GM21367 (cell line): Measurements from ENCODE around the gene LGALS4.
"Not testable (repeated sequence)": the region's sequence is repeated elsewhere in the genome, so short reads cannot be mapped to it uniquely, and the experiment has no call there.

Source experiments
- ATAC-seq: cut with Tn5 transposase; IDR thresholded peaks from one replicate; pipeline ENCODE4 v1.9.1; 2021; ENCODE audit not compliant: unreplicated experiment

LGALS4 gene

DNA sequence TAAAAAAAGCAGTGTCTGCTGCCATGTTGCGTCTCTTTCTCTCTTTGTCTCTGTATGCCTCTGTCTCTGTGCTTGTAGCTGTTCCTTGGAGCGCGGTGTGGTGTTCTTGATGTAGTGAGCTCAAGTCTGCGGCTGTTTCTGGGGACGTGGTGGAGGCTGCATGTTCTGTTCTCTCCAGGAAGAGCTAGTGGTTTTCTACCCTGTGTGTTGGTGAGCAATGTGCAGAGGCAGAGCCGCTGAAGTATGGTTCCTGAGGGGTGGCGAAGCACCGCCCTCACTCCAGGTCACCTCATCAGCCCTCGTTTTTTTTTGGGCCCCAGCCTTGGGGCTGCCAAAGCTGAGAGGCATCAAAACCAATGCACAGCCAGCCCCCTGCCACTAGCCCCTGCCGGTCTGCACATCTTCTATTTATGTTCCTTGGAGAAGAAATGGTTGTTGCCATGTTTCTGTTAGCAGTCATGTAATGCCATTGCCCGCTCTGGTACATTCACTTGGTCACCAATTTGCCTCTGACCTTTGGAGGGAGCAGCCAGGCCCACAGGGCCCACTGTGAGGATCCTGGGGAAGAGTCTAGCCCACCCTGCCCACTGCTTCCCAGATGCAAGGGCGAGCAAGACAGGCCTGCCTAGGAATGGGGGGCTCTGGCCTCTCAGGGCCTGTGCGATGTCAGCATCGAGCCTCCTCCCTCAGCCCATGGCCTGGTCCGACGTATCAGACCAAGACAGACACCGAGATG lies 29.9 kb upstream of the LGALS4 start:
- no peak for ATAC-seq

DNA sequence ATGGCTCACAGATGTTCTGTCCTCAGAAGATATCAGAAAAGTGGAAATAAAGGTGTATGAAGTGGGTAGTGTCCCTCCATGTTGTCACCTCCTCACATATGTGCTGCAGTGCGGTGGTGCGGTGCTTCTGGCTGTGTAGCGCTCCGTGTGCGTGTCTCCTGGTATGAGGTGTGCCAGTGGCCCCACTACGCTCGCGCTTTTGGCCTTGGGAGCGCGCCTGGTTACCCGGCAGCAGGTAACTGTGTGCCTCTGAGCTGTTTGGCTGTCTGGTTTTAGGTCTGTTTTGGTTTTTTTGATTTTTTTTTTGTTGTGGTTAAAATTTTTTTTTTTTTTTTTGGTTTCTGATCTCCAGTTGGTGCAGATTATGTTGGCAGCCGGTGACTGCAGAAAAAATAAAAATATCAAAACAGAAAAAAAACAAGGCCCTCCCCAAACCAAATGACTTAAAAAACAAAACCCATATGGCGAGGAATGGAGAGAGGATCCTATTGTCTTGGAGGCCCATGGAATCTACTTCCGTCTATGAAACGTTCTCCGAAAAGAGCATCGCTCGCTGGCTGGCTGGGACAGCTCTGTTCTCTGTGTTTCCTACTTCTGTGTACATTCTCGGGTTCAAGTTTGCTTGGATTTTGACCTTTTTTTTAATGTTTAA lies 29.2 kb upstream of the LGALS4 start:
- ATAC-seq = no peak

DNA sequence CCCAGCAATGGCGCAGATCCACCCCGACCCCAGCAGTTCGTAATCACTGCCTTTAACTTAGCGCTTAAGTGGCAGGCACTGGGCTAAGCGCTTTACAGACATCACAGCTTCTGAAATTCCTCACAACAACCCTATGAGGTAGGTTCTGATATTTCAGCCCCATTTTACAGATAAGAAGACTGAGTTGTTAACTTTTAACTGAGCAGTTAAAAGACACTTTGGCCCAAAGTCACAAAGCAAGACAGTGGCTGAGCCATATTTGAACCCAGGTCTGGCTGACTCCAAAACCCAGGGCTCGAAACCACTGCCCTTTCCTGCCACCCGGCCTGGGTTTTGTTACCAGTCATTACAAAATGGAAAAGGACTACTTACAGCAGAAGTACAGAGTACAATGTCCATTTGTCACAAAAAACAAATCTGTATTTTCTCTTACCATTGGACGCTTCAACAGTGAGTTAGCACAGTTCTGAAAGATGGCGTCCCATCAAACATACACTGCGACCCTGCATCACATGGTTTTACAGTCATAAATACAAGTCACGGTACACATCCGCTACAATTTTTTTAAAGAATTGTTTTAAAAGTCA lies 28.5 kb upstream of the LGALS4 start:
- no peak for ATAC-seq

DNA sequence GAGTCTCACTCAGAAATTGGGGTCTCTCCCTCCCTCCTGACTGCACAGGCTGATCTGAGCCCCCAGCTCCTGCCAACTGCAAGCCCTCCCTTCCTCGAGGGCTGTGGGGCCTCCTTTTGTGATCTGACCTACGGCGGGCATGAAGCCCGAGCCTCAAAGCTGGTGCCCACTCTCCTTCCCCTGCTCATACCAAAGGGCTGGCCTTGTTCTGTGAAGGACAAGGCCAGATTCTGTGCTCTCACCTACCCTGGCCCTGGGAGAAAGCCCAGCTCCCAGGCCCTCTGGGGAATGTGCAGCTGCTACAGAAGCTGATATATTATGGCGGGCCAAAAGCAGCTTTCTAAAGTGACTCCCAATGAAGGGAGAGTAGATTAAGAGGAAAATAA lies 27.8 kb upstream of the LGALS4 start:
- ATAC-seq = no peak

DNA sequence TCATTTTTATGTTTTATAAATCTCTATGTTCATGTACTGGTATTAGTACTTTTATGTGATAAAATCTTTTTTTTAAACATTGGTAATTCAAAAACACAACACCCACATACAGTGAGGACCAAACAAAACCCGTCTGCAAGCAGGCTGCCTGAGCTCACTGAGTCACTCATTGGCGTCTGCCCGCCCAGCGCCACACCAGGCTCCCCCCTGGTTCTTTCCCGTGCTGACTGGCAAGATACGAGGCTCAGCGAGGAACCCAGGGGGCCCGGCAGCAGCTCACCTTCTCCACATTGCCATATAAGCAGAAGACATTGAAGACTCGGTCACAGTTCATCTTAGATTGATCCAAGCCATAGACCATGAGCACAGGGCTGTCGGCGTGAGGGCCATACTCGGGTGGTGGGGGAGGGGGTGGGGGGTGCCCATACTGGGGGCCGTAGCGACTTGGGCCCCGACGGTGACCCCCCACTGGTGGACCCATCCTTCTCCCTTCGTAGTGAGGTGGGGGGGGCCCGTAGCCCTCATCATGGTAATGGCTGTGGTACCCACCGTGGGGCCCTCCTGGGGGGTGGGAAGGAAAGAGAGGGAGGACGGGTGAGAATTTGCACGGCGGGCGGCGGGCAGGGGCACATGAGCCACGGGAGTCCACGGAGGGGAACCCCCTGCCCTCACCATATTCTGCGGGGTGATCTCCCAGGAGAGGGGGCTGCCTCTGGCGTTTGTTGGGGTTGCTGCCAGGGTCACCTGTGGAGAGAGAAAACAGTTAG lies 27.3 kb upstream of the LGALS4 start:
- ATAC-seq = no peak

DNA sequence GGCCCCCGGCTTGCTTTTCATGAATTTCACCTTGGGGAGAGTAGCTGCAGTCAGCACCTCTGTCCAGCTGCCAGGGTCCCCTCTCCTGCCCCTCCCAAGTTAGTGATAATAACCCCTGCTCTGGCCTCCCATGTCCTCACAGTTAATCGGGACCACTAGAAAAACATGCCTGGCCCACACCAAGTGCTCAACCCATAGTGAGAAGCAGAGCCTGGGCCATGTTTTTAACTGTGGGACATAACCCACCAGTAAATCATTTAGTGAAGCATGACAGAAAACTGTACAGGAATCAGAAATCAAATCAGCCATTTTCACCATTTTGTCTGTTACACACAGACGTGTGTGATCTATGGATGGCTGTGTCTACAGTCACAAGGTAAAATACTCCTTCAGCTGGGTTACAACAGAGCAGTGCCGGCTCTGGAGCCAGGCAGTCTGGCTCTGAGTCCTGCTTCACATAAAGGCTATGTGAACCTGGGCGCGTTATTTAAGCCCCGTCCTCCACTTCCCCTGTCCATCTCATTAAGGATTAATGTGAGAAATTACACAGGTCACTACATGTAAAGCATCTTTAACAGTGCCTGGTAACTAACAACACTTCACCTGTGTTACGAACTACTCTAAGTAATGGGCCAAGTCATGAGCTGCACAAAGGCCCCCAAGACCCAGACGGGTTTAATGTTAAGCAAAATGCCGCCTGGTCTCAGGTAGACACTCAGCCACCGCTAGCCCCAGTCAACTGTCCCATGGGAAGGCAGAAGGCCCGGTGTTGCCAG lies 26.4 kb upstream of the LGALS4 start:
- ATAC-seq = no peak

DNA sequence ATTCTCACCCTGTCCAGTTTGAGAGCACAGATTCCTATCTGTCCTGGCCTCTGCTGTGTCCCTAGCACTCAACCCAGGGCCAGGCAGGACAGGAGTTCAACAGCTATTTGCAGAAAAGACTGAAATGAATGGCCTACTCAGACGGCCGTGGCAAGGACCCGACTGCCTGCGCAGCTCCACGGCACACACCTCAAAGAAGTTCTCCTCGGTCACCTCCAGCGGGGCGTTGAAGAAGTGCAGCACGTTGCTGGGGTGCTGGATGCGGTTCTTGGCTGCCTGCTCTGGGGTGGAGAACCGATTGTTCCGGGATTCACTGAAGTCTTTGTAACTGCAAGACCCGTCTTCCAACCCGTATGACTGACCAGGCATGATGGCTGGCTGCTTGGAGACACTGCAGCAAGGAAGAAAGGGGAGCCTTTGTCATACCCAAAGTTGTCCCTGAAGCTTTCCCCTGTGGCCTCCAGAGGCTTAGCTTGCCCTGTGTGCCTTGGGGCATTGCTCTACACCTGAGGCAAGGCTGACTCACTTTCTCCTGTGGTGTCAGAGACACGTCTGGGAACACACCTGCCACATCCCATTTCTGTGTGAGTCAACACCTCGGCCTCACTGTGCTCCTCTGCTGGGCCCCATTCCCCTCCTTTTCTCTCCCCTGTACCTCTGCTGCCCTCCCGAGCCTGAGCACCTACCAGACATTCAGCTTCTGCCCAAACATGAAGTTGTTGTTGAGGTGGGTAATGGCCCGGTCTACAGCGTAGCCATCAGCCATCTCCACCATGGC lies 25.7 kb upstream of the LGALS4 start:
- ATAC-seq = no peak

DNA sequence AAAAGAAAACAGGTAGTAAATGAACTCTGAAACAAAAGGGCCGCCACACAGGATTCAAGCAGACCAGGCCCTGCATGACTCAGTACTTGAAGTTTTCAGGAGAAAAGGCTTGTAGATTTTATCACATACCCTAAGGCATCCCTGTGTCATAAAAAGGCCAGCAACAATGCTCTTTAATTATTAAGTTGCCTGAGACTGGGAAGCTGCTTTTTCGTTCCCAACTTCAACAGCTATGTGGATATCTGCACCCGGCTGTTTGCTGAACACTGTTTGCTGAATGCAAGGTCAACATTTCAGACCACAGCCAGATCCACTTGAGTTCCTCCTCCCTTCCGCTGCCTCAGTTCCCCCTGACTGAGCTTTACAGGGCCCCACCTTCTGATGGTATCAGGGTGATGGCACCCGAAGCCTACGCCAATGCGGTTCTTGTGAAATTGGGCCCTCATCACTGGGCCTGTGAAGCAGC lies 24.9 kb upstream of the LGALS4 start:
- no peak for ATAC-seq

DNA sequence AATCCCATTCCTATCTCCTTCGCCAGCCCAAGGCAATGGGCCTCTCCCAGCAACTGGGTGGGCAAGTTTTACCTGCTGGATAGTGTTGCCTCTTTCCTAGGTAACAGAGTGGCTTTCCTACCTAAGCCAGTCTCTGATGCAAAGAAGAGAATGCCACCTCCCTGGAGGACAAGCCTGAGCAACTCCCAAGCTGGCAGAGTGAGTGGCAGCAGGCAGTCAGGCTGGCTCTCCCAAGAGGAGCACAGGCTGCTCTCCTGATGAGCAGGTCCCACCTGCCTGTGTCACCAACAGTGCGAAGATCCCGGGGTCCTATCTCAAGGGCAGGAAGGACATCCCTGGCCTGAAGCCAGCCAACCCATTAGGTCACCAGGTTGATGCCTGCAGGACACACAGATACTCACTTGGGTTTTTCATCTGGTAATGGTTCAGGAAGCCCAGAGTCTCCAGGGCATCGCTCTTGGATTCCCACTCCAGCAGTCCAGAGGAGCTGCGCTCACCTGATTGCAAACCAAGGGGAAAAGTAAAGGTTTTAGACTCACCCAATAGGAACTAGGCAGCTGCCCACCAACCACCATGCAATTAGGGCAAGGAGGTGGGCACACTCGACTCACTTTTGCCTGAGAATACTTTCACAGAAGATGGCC lies 24.4 kb upstream of the LGALS4 start:
- ATAC-seq = no peak

DNA sequence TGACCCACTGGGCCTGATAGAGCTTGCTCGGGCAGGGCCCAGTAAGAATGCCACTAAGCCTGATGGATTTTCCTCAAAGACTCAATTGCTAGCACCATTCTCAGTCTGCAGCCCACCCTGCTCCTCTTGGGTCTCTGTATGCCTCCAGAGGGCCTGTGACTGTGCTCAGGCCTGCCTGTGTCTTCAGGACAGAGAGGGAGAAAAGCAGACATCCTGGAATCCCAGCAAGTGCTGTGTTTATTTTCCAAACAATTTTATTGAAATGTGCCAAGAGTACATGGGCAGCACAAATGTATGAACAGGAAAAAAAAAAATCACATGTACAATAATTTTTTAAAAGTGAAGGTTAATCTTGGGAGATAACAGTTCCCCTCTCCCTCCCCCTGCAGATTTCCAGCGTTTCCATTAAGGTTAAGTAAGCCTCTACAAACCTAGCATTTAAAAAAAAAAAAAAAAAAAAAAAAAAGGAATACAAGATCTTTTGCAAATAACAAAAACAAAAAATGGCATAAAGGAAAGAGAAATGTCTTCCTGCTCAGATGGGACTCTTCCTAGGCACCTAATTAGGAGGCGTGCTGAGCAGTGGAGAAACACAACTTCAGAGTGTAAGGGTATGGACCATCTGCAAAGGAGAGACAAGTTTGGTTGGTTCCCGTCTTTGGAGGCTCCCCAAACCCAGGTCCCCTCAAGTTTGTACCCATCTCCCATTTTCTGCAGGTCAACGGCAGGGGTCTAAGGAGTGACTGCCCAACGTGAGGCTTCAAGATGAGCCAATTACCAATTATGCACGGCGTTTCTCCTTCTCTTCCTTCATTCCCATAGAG lies 23.6 kb upstream of the LGALS4 start:
- no peak for ATAC-seq

DNA sequence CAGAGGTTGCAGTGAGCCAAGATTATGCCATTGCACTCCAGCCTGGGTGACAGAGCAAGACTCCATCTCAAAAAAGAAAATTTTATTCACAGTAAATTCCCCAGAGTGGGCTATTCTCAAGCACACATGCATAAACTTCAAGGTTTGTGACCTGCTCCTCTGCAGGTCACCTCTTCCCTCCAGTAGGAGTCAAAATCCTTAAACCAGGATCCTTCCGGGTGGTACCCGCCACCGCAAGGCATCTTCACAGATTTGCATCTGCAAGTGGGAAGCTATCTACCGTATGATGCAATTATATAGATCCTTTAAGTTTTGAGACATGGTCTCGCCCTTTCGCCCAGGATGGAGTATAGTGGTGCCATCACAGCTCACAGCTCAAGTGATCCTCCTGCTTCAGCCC lies 21.8 kb upstream of the LGALS4 start:
- ATAC-seq = no peak

DNA sequence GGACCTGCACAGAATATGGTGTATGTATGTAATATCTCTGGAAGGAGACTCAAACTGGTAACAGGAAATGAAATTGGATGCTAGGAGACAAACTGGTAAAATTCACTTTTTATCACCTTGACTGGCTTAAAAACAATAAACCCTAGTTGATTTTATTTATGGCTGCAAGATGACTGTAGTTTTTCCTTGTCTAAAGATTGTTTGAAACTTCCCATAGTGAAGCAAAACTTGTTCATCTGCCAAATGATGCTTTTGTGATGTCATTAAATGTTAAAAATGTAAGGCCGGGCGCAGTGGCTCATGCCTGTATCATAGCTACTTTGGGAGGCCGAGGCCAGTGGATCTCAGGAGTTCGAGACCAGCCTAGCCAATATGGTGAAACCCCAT lies 21.4 kb upstream of the LGALS4 start:
- ATAC-seq = no peak

DNA sequence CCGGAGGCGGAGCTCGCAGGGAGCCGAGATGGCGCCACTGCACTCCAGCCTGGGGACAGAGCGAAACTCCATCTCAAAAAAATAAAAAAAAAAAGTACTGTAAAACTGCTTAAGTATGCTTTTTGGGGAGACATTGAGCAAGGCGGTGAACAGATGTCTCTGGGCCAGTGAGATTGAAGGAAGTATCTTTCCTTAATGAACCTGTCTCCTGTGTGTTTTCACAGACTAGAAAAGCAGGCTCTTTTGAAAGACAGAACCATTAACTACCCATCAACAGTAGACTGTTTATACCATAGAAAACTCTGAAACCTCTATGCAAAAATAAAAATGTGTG lies 20.3 kb upstream of the LGALS4 start:
- no peak for ATAC-seq

DNA sequence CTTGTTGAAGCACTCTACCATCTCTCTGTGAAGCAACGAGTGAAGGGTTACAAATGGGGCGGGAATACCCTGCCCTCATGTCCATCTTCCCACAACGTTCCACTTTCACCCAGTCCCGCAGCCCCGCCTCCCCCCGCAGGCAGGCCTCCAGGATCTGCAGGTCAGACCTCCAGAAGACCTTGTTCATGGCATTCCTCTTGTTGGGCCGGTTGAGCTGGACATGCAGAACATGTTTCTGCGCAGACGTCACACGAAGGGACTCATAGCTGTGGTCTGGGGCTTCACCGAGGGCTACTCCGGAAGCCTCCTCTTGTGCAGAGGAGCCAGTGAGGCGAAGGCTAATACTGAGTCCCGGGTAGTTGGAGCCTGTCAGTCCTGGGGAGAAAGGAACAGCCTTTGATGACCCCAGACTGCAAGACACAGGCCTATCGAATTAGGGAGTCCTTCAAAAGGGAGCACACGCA lies 18.4 kb upstream of the LGALS4 start:
- peak; percentile 30 for ATAC-seq

DNA sequence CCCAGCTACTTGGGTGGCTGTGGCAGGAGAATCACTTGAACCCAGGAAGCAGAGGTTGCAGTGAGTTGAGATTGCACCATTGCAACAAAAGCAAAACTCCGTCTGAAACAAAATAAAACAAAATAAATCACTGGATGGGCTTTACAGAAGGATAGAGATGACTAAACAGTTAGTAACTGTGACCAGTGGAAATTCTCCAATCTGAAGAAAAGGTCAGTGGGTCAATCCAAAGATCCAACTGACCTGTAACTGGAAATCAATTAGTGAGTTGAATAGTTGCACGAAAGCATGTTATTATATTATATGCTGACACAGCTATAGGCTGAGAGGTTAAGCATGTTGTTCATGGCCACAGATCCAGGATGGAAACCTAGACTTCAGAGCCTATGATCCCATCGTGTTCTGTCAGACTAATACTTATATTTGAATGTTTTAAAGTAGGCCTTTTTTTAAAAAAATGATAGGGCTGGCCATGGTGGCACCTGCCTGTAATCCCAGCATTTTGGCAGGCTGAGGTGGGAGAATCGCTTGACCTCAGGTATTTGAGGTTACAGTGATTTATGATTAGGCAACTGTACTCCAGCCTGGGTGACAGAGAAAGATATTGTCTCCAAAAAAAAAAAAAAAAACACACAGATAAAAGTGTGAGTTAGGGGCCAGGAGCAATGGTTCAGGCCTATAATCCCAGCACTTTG lies 17.4 kb upstream of the LGALS4 start:
- no peak for ATAC-seq

DNA sequence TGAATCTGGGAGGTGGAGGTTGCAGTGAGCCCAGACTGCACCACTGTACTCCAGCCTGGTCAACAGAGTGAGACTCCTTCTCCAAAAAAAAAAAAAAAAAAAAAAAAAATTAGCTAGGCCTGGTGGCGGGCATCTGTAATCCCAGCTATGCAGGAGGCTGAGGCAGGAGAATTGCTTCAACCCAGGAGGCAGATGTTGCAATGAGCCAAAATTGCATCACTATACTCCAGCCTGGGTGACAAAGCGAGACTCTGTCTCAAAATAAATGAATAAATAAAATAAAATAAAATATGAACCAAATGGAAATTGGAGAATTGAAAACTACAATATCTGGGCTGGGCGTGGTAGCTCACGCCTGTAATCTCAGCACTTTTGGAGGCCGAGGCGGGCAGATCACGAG lies 16.5 kb upstream of the LGALS4 start:
- not testable (repeated sequence) for ATAC-seq

DNA sequence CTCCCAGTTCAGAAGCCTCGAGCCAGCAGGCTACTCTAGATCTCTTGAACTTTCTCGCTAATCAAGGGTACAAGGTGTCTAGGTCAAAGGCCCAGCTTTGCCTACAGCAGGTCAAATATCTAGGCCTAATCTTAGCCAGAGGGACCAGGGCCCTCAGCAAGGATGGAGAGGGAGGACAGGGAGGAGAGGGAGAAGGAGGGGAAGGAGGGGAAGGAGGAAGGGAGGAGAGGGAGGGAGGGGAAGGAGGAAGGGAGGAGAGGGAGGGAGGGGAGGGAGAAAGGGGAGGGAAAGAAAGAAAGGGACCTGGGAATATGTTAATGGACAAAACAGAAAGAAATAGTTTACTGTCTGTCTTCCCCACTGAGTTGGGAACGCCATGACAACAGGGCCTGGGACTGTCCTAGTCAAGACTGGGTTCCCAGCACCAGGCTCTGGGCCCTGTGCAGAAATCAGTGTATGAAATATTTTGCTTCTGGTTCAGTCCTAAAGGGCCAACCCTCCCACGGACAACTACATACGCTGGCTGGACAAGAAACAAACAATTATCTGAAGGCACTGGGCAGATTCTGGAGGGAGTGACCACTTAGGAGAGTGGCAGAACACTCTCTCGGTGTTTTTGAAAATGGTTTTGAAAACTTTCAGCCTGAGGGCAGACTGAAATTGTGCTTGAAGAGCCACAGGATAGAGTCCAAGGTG lies 14.3 kb upstream of the LGALS4 start:
- ATAC-seq = no peak

DNA sequence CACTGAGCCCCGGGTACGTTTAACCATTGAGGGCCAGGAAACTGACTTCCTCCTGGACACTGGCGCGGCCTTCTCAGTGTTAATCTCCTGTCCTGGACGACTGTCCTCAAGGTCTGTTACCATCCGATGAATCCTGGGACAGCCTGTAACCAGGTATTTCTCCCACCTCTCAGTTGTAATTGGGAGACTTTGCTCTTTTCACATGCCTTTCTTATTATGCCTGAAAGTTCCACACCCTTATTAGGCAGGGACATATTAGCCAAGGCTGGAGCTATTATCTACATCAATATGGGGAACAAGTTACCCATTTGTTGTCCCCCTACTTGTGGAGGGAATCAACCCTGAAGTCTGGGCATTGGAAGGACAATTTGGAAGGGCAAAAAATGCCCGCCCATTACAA lies 13.2 kb upstream of the LGALS4 start:
- not testable (repeated sequence) for ATAC-seq
